GM19351 (cell line): Measurements from ENCODE around the gene RP9.

ENCODE experiments used
- ATAC-seq: cut with Tn5 transposase; IDR thresholded peaks from one replicate; pipeline ENCODE4 v1.9.1; 2021; ENCODE audit warnings: mild to moderate bottlenecking, moderate library complexity; ENCODE audit not compliant: unreplicated experiment

RP9 gene

GRCh38 chr7:33109005-33109757, at the start of gene RP9:
Gene RP9, minus strand, starts transcription at chr7:33109404. Its CDS starts 32 bp downstream, at chr7:33109372.
- ATAC-seq, result peak; percentile 84

GRCh38 chr7:33157781-33158180, 48.6 kb upstream of the RP9 start:
- ATAC-seq, result no peak

GRCh38 chr7:33157311-33157710, 48.1 kb upstream of the RP9 start:
- ATAC-seq, result no peak

GRCh38 chr7:33156441-33156840, 47.2 kb upstream of the RP9 start:
- no peak for ATAC-seq

GRCh38 chr7:33155811-33156210, 46.6 kb upstream of the RP9 start:
- ATAC-seq, result no peak

- ATAC-seq, result no peak
Observed at GRCh38 chr7:33152087-33152486, 42.9 kb upstream of the RP9 start.

- no peak for ATAC-seq
Observed at GRCh38 chr7:33145156-33145555, 36.0 kb upstream of the RP9 start.

- no peak for ATAC-seq
Observed at GRCh38 chr7:33143996-33144718, 35.0 kb upstream of the RP9 start.

GRCh38 chr7:33142585-33142984, 33.4 kb upstream of the RP9 start:
- no peak for ATAC-seq

- no peak for ATAC-seq
Observed at GRCh38 chr7:33137103-33137502, 27.9 kb upstream of the RP9 start.

- no peak for ATAC-seq
Observed at GRCh38 chr7:33130184-33130583, 21.0 kb upstream of the RP9 start.

GRCh38 chr7:33129806-33130153, 20.6 kb upstream of the RP9 start:
- ATAC-seq, result peak; percentile 4

- peak; percentile 99 for ATAC-seq
Observed at GRCh38 chr7:33128990-33129805, 20.0 kb upstream of the RP9 start, which contains the start of gene BBS9. Gene BBS9, plus strand, starts transcription at chr7:33129564. Its CDS starts 16,689 bp downstream, at chr7:33146253.

- no peak for ATAC-seq
Observed at GRCh38 chr7:33128631-33128989, 19.4 kb upstream of the RP9 start.

- ATAC-seq, result no peak
Observed at GRCh38 chr7:33127085-33127484, 17.9 kb upstream of the RP9 start.

- no peak for ATAC-seq
Observed at GRCh38 chr7:33118383-33118782, 9.2 kb upstream of the RP9 start.

- no peak for ATAC-seq
Observed at GRCh38 chr7:33114976-33115375, 5.8 kb upstream of the RP9 start.

- no peak for ATAC-seq
Observed at GRCh38 chr7:33111614-33112013, 2.4 kb upstream of the RP9 start.

- no peak for ATAC-seq
Observed at GRCh38 chr7:33109758-33110238, 594 bp upstream of the RP9 start.

- peak; percentile 19 for ATAC-seq
Observed at GRCh38 chr7:33108554-33109004, 625 bp downstream of the RP9 start.
